A673 (cell line): ENCODE data around the gene LEFTY2. TPM values are rescaled to one million over a fixed set of nuclear protein-coding genes. Genes with fewer than 3 reads are reported as not detected.

Experiments used
- BruUV-seq: library from RNA; stranded (reverse); fragments of 400-500 nt; replicated peaks from 2 replicates; lab custom pipeline; 2021; lab: Mats Ljungman, UMichigan
- CTCF ChIA-PET: fragments of 300-600 bp; sonication (Branson Sonifier 250); formaldehyde crosslinking; loops from one replicate; lab custom pipeline; 2022; ENCODE audit warnings: antibody characterized with exemption; lab: Charles Lee
- POLR2A ChIA-PET: fragments of 300-600 bp; sonication (Branson Sonifier 250); formaldehyde crosslinking; loops from one replicate; lab custom pipeline; 2022; ENCODE audit warnings: antibody characterized with exemption; ENCODE audit not compliant: low non-redundant PET; lab: Charles Lee
- DNase-seq: peaks from one replicate; pipeline ENCODE4 v3.0.0-alpha.2; 2015; ENCODE audit warnings: low spot score
- H3K27ac ChIP-seq: fragments of 200-600 bp; sonication (generic); 2 replicates; pipeline ENCODE4 v1.5.1; 2016; ENCODE audit warnings: mixed run types, low read depth, mild to moderate bottlenecking, mixed read lengths, antibody characterized with exemption, low read length; ENCODE audit not compliant: poor library complexity, severe bottlenecking
- H3K27me3 ChIP-seq: fragments of 200-600 bp; sonication (generic); replicated peaks from 2 replicates; pipeline ENCODE4 v1.6.1; 2017; ENCODE audit warnings: mixed run types, low read depth, mild to moderate bottlenecking, mixed read lengths, antibody characterized with exemption, low read length; ENCODE audit not compliant: insufficient read depth, poor library complexity
- H3K36me3 ChIP-seq: fragments of 200-600 bp; sonication (generic); 2 replicates; pipeline ENCODE4 v1.6.1; 2016; ENCODE audit warnings: mixed run types, mild to moderate bottlenecking, mixed read lengths, antibody characterized with exemption, low read length; ENCODE audit not compliant: insufficient read depth, poor library complexity, severe bottlenecking
- H3K4me1 ChIP-seq: fragments of 200-600 bp; sonication (generic); 2 replicates; pipeline ENCODE4 v1.6.1; 2017; ENCODE audit warnings: mixed run types, mild to moderate bottlenecking, mixed read lengths, antibody characterized with exemption, low read length; ENCODE audit not compliant: insufficient read depth, poor library complexity, severe bottlenecking
- H3K4me3 ChIP-seq: fragments of 200-600 bp; sonication (generic); 2 replicates; pipeline ENCODE4 v1.5.1; 2016; ENCODE audit warnings: low read depth, mixed run types, mild to moderate bottlenecking, mixed read lengths, low read length; ENCODE audit not compliant: poor library complexity, severe bottlenecking
- H3K9me3 ChIP-seq: fragments of 200-600 bp; sonication (generic); 2 replicates; pipeline ENCODE4 v1.6.1; 2016; ENCODE audit warnings: mixed run types, low read depth, mild to moderate bottlenecking, mixed read lengths, antibody characterized with exemption, low read length; ENCODE audit not compliant: poor library complexity, severe bottlenecking
- EZH2 ChIP-seq: fragments of 200-600 bp; sonication (generic); IDR thresholded peaks from 2 replicates; pipeline ENCODE4 v1.6.1; 2017; ENCODE audit warnings: borderline replicate concordance, low read depth, mild to moderate bottlenecking, mixed read lengths, antibody characterized with exemption, low read length; ENCODE audit not compliant: poor library complexity, severe bottlenecking
- intact Hi-C: fragments of 100-400 bp; cut with micrococcal nuclease; formaldehyde crosslinking; loops from one replicate; pipeline ENCODE4 v1.10.0; 2022; ENCODE audit not compliant: unreplicated experiment
- total RNA-seq: library from RNA; stranded (reverse); gene quantifications from 2 replicates; pipeline ENCODE4 v1.2.3, GENCODE V29; 2021
- TF ChIP-seq, protein P1 (sequence below): fragments of 300-800, 200-600 bp; sonication (generic); conservative IDR thresholded peaks from 2 replicates; pipeline ENCODE4 v1.5.1; 2017; ENCODE audit warnings: low read depth, mild to moderate bottlenecking, antibody characterized with exemption, low read length, moderate library complexity, mixed read lengths

LEFTY2 gene
- total RNA-seq, 1 experiment from 2014 or later, result not detected

DNA sequence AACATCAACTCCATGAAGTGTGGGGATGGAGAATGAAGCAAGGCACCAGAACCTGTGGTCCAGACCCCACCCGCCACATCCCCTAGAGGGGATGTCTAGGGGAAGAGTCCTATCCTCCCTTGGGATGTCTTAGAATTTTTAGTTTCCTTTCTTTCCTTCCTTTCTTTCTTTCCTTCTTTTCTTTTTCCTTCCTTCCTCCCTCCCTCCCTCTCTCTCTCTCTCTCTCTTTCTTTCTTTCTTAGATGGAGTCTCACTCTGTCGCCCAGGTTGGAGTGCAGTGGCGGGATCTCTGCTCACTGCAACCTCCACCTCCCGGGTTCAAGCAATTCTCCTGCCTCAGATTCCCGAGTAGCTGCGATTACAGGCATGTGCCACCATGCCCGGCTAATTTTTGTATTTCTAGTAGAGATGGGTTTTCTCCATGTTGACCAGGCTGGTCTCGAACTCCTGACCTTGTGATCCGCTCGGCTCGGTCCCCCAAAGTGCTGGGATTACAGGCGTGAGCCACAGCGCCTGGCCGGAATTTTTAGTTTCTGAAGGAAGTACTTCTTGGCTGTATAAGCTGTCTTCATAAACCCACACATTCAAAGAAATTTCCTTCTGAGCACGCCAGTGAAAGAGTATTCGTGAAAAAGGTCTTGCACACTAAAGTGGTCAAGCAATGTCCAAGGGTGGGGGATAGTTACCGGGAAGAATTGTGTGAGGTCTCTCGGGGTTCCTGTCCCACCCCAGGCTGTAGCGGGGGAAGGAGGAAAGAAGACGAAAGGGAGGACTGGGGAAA, 20.8 kb upstream of the LEFTY2 start:
- BruUV-seq, result no TSS peak
- no peaks in the 10 kb centered on the region for H3K27me3 ChIP-seq
- POLR2A ChIA-PET, result no interaction called here
- no peaks in the 10 kb centered on the region for H3K36me3 ChIP-seq
- no peak overlapping the region for H3K27ac ChIP-seq
- TF ChIP-seq, protein P1, sequence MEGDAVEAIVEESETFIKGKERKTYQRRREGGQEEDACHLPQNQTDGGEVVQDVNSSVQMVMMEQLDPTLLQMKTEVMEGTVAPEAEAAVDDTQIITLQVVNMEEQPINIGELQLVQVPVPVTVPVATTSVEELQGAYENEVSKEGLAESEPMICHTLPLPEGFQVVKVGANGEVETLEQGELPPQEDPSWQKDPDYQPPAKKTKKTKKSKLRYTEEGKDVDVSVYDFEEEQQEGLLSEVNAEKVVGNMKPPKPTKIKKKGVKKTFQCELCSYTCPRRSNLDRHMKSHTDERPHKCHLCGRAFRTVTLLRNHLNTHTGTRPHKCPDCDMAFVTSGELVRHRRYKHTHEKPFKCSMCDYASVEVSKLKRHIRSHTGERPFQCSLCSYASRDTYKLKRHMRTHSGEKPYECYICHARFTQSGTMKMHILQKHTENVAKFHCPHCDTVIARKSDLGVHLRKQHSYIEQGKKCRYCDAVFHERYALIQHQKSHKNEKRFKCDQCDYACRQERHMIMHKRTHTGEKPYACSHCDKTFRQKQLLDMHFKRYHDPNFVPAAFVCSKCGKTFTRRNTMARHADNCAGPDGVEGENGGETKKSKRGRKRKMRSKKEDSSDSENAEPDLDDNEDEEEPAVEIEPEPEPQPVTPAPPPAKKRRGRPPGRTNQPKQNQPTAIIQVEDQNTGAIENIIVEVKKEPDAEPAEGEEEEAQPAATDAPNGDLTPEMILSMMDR, result no peak
- TF ChIP-seq EZH2, result no peak
- no peaks in the 10 kb centered on the region for H3K4me1 ChIP-seq
- no peak overlapping the region for H3K4me3 ChIP-seq
- intact Hi-C loops, result no loop called here
- DNase-seq, result no peak
- no peaks in the 10 kb centered on the region for H3K9me3 ChIP-seq
- CTCF ChIA-PET, result no interaction called here

DNA sequence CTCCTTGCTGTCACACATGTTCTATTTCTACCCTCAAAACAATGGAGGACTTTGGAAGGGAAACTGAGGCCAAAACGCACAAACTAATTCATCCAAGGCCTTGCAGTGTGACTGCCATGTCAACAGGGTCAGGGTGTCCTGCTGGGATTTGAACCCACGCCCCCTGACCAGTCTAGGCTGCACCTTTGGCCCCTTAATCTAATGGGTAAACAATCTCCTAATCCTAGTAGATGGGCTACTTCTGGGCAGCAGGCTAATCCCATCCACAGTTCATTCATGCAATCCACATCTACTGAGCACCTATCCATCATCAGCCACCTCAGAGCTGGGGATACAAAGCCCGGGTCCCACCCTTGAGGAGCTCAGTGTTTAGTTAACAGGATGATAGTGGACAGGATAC, 17.0 kb upstream of the LEFTY2 start:
- Histone ChIP-seq H3K4me1 (no peaks in the 10 kb centered on the region), H3K27me3 (no peaks in the 10 kb centered on the region), H3K27ac (no peak overlapping the region), H3K36me3 (no peaks in the 10 kb centered on the region), H3K4me3 (no peak overlapping the region), H3K9me3 (no peaks in the 10 kb centered on the region)
- TF ChIP-seq, protein P1, result no peak
- TF ChIP-seq EZH2, result no peak
- intact Hi-C loops, result no loop called here
- BruUV-seq, result no TSS peak
- POLR2A ChIA-PET, result no interaction called here
- CTCF ChIA-PET, result no interaction called here
- no peak for DNase-seq

DNA sequence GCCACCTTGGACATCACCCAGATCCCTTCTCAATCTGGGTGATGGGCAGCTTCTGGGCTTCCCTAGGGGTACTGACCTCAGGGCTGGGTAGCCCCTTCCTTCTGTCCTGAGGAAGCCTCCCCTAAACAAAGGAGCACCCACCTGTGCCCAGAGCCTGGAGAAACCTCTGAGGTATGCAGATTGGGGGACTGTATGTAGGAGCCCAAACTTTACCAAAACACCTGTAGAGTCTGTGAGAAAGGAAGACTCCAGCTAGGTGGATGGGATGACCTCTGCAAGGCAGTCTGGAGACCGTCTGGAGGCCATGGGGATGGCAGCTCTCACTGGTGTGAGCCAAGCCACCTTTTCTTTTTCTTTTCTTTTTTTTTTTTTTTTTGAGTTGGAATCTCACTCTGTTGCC, 13.7 kb upstream of the LEFTY2 start:
- Histone ChIP-seq H3K36me3 (no peaks in the 10 kb centered on the region), H3K4me3 (no peak overlapping the region), H3K4me1 (no peaks in the 10 kb centered on the region), H3K27ac (no peak overlapping the region), H3K27me3 (no peaks in the 10 kb centered on the region), H3K9me3 (no peaks in the 10 kb centered on the region)
- TF ChIP-seq EZH2, result no peak
- TF ChIP-seq, protein P1, result no peak
- ChIA-PET POLR2A (interaction anchor here (0.6 kb wide), 1 partner anchor 166 kb away, joined by 9 read pairs; no protein-coding TSS in a partner anchor), CTCF (interaction anchor here (0.6 kb wide), 1 partner anchor 32 kb away, joined by 4 read pairs; no protein-coding TSS in a partner anchor)
- no peak for DNase-seq
- no TSS peak for BruUV-seq
- intact Hi-C loops, result no loop called here
